GM19043 (cell line): ENCODE data around the gene SLC38A6.
"Not testable (repeated sequence)": the region's sequence is repeated elsewhere in the genome, so short reads cannot be mapped to it uniquely, and the experiment has no call there.

Source experiments
- ATAC-seq: cut with Tn5 transposase; IDR thresholded peaks from one replicate; pipeline ENCODE4 v1.9.1; 2021; ENCODE audit warnings: low read depth; ENCODE audit not compliant: unreplicated experiment

SLC38A6 gene

GRCh38 chr14:61048640-61049039, 67.6 kb downstream of the SLC38A6 start:
- ATAC-seq = no peak

- no peak for ATAC-seq
These were observed 69.4 kb downstream of the SLC38A6 start for GRCh38 chr14:61050417-61050816.

- no peak for ATAC-seq
These were observed 70.0 kb downstream of the SLC38A6 start for GRCh38 chr14:61051051-61051450.

- no peak for ATAC-seq
These were observed 70.6 kb downstream of the SLC38A6 start for GRCh38 chr14:61051621-61052020.

GRCh38 chr14:61063461-61063860, 82.4 kb downstream of the SLC38A6 start:
- no peak for ATAC-seq

GRCh38 chr14:61064210-61064609, 83.2 kb downstream of the SLC38A6 start:
- ATAC-seq = no peak

- no peak for ATAC-seq
These were observed 83.8 kb downstream of the SLC38A6 start for GRCh38 chr14:61064856-61065255.

- ATAC-seq = no peak
These were observed 84.6 kb downstream of the SLC38A6 start for GRCh38 chr14:61065656-61066055.

- ATAC-seq = not testable (repeated sequence)
These were observed 91.4 kb downstream of the SLC38A6 start for GRCh38 chr14:61072442-61072841.

- no peak for ATAC-seq
These were observed 93.8 kb downstream of the SLC38A6 start for GRCh38 chr14:61074852-61075251.

GRCh38 chr14:61076556-61076955, 95.5 kb downstream of the SLC38A6 start:
- no peak for ATAC-seq

GRCh38 chr14:61077437-61077836, 96.4 kb downstream of the SLC38A6 start:
- no peak for ATAC-seq

- ATAC-seq = no peak
These were observed 97.1 kb downstream of the SLC38A6 start for GRCh38 chr14:61077951-61078720.

- ATAC-seq = no peak
These were observed 99.6 kb downstream of the SLC38A6 start for GRCh38 chr14:61080591-61081010.

- no peak for ATAC-seq
These were observed 107.0 kb downstream of the SLC38A6 start for GRCh38 chr14:61088081-61088480.

- no peak for ATAC-seq
These were observed 108.2 kb downstream of the SLC38A6 start for GRCh38 chr14:61089126-61089750.

- ATAC-seq = no peak
These were observed 109.6 kb downstream of the SLC38A6 start for GRCh38 chr14:61090432-61091216.

GRCh38 chr14:61091657-61092273, 110.7 kb downstream of the SLC38A6 start:
- no peak for ATAC-seq

- ATAC-seq = not testable (repeated sequence)
These were observed 117.1 kb downstream of the SLC38A6 start for GRCh38 chr14:61098096-61098495.

- no peak for ATAC-seq
These were observed 117.7 kb downstream of the SLC38A6 start for GRCh38 chr14:61098721-61099120.
